Mucosa of descending colon (tissue), 3 donors: ENCODE results near the gene CCDC63. TPM values are rescaled to one million over a fixed set of nuclear protein-coding genes. Genes with fewer than 3 reads are reported as not detected.

Experiments
- ATAC-seq: fragments of 200-7000 bp; cut with Tn5 transposase; one replicate; pipeline ENCODE4 v1.9.1; 2020; ENCODE audit warnings: mild to moderate bottlenecking, moderate library complexity
- DNase-seq, 3 donors: peaks; one replicate each; pipeline ENCODE4 v3.0.0-alpha.2; 2020
- H3K36me3 ChIP-seq: fragments of 200-600 bp; one replicate; pipeline ENCODE4 v1.8.0; 2021; ENCODE audit warnings: low read depth, mild to moderate bottlenecking
- H3K4me1 ChIP-seq: fragments of 200-600 bp; one replicate; pipeline ENCODE4 v1.8.0; 2021; ENCODE audit warnings: low read depth, mild to moderate bottlenecking
- H3K4me3 ChIP-seq: fragments of 200-600 bp; one replicate; pipeline ENCODE4 v1.8.0; 2021; ENCODE audit warnings: mild to moderate bottlenecking
- H3K9me3 ChIP-seq: fragments of 200-600 bp; one replicate; pipeline ENCODE4 v1.8.0; 2021; ENCODE audit warnings: mild to moderate bottlenecking
- intact Hi-C, 2 donors: fragments of 100-400 bp; cut with DNase I in 1 of 2; cut with micrococcal nuclease in 1 of 2; formaldehyde crosslinking; loops; one replicate each; pipeline versions ENCODE4 v1.11.0 to v1.11.1; 2022; cut with DNase I, micrococcal nuclease
- total RNA-seq, 3 donors: library from RNA; stranded (reverse); fragmentation: NEBNext Ultra II Directional in 2 of 3; extraction: Animal tissue kit (Norgen Biotek cat#: 25700) in 2 of 3; gene quantifications; one replicate each; pipeline versions ENCODE4 v1.2.1 to v1.2.4, GENCODE V29; 2021 to 2023
- TF ChIP-seq, protein P1 (sequence below): fragments of 200-600 bp; IDR thresholded peaks from one replicate; pipeline ENCODE4 v1.8.0; 2022; ENCODE audit warnings: antibody characterized with exemption, mild to moderate bottlenecking
- donor health status: DM: no; HTN: no; CAD: no; lungs with moderate emphysema.
- donor health status: DM: no; HTN: no; CAD: no.
- donor health status: DM: no; HTN: yes; CAD: no.

The CCDC63 gene
- total RNA-seq, 3 donors from 2014 or later, result not detected

GRCh38 chr12:110917467-110917866, 70.7 kb downstream of the CCDC63 start:
- H3K4me1 ChIP-seq, result no peaks in the 10 kb centered on the region
- ATAC-seq (no peak), DNase-seq (no peak)
- H3K9me3 ChIP-seq, result no peaks in the 10 kb centered on the region
- TF ChIP-seq, protein P1, sequence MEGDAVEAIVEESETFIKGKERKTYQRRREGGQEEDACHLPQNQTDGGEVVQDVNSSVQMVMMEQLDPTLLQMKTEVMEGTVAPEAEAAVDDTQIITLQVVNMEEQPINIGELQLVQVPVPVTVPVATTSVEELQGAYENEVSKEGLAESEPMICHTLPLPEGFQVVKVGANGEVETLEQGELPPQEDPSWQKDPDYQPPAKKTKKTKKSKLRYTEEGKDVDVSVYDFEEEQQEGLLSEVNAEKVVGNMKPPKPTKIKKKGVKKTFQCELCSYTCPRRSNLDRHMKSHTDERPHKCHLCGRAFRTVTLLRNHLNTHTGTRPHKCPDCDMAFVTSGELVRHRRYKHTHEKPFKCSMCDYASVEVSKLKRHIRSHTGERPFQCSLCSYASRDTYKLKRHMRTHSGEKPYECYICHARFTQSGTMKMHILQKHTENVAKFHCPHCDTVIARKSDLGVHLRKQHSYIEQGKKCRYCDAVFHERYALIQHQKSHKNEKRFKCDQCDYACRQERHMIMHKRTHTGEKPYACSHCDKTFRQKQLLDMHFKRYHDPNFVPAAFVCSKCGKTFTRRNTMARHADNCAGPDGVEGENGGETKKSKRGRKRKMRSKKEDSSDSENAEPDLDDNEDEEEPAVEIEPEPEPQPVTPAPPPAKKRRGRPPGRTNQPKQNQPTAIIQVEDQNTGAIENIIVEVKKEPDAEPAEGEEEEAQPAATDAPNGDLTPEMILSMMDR, result no peak
- intact Hi-C loops, result no loop called here
- H3K36me3 ChIP-seq, result no peaks in the 10 kb centered on the region
- no peak overlapping the region for H3K4me3 ChIP-seq

DNA sequence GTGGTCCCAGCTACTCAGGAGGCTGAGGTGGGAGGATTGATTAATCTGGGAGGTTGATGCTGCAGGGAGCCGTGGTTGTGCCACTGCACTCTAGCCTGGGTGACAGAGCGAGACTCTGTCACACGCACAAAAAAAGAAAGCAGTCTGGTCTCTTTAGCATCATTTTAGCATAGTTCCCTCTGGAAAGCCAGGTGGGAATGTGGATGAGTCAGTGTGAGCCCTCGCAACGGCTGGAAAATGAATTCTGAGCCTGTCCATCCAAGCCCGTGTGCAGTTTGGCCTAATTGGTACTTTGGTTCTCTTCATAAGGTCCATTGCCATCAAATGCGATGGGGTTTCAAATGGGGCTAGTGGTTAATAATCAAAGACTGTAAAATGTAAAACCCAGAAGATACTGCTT, 71.2 kb downstream of the CCDC63 start:
- ATAC-seq, result no peak
- TF ChIP-seq, protein P1, result no peak
- intact Hi-C loops, result no loop called here
- Histone ChIP-seq H3K36me3 (no peaks in the 10 kb centered on the region), H3K9me3 (no peaks in the 10 kb centered on the region), H3K4me1 (no peaks in the 10 kb centered on the region), H3K4me3 (no peak overlapping the region)
- no peak for DNase-seq

- TF ChIP-seq, protein P1, result no peak
- Histone ChIP-seq H3K4me1 (no peaks in the 10 kb centered on the region), H3K36me3 (no peaks in the 10 kb centered on the region), H3K4me3 (no peak overlapping the region), H3K9me3 (no peaks in the 10 kb centered on the region)
- ATAC-seq (no peak), DNase-seq (no peak)
- intact Hi-C loops, result no loop called here
Measured at GRCh38 chr12:110919720-110920119, 72.9 kb downstream of the CCDC63 start.

DNA sequence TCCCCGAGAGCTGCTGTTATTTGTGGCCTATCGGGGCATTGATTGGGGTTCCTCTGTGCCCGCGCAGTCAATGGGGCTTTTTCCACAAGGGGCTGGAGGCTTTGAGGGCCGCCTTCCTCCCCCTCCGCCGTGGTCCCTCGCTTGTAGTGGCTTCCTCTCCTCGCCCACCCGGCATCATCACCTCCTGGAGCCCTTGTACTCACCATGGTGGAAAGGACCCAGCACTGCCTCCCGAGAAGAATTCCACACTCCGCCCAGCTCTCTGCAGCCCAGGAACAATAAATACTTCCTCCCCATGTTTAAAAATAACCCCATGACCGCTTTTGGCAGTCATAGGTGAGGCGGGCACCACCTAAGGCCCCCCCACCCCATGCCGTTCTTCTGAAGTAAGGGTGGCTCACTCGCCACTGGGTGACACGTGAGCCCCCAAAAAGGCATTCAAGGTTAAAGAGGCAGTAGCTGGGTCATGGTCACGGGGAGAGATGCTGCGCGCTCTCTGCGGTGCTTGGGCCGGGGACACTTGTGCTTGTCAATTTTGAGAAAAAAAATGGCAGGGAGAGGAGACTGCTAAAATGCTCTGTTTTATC, 73.6 kb downstream of the CCDC63 start, which contains the start of gene MYL2:
TSS of gene MYL2 (minus strand) at position 256 of the 587 bp plus-strand sequence. CDS start at position 206, 50 bp downstream.
- Histone ChIP-seq H3K4me3 (no peak within 1 kb of the TSS), H3K36me3 (no peaks in the 10 kb centered on the region), H3K9me3 (no peaks in the 10 kb centered on the region), H3K4me1 (no peaks in the 10 kb centered on the region)
- TF ChIP-seq, protein P1, result no peak
- DNase-seq, result no peak
- no peak for ATAC-seq
- intact Hi-C loops, result no loop called here

DNA sequence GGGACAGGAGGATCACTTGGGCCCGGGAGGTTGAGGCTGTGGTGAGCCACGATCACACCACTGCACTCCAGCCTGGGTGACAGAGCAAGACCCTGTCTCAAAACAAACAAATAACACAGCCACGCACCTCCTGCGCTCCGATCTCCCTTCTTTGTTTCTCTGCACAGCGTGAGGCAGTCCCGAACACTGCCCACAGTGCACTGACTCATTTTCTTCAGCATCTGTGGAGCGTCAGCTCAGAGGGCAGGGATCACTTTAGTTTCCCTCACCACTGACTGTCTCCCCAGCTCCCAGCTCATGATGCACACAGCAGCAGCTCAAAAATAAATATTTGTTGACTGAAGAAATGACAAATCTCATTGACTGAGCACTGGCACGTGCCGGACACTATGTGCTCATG, 74.5 kb downstream of the CCDC63 start:
- Histone ChIP-seq H3K4me1 (no peaks in the 10 kb centered on the region), H3K36me3 (no peaks in the 10 kb centered on the region), H3K9me3 (no peaks in the 10 kb centered on the region), H3K4me3 (no peak overlapping the region)
- intact Hi-C loops, result no loop called here
- TF ChIP-seq, protein P1, result no peak
- DNase-seq (no peak), ATAC-seq (no peak)

DNA sequence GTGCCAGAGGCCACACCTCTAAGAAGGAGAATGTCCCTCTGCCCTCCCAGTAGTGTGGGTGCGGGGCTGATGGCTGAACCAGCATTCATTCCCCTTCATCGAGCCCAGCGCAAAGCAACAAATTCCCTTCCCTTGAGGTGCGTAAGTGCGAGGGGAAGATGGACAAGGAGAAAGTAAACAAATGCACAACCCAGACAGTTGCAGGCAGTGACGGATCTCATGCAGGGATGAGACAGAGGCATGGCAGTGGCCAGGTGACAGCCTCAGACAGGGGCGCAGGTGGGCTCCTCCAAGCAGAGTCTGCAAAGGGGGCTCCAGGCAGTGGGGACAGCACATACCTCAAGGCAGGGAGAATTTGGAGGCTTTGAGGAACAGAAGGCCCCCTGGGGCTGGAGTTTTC, 75.9 kb downstream of the CCDC63 start:
- ATAC-seq (no peak), DNase-seq (no peak)
- no peak overlapping the region for H3K4me3 ChIP-seq
- H3K9me3 ChIP-seq, result no peaks in the 10 kb centered on the region
- no peaks in the 10 kb centered on the region for H3K4me1 ChIP-seq
- intact Hi-C loops, result no loop called here
- H3K36me3 ChIP-seq, result no peaks in the 10 kb centered on the region
- TF ChIP-seq, protein P1, result no peak
